B cell (primary cell): Measurements from ENCODE around the gene RRP12. TPM values are rescaled to one million over a fixed set of nuclear protein-coding genes. Genes with fewer than 3 reads are reported as not detected.

ENCODE experiments used
- ATAC-seq: fragments of 200-7000 bp; cut with Tn5 transposase; one replicate; pipeline ENCODE4 v1.10.0; 2021; ENCODE audit warnings: low read depth, mild to moderate bottlenecking, moderate number of reproducible peaks, moderate library complexity
- CTCF ChIA-PET: fragments of 350-600 bp; sonication (Branson Sonifier 250); formaldehyde crosslinking; loops from one replicate; lab custom pipeline; 2021; ENCODE audit warnings: antibody characterized with exemption, inconsistent platforms; lab: Charles Lee
- POLR2A ChIA-PET: fragments of 350-600 bp; sonication (Branson Sonifier 250); formaldehyde crosslinking; loops from one replicate; lab custom pipeline; 2021; ENCODE audit warnings: antibody characterized with exemption; lab: Charles Lee
- DNase-seq: peaks from one replicate; pipeline ENCODE4 v3.0.0; 2013
- H2AFZ ChIP-seq: 2 replicates; pipeline ENCODE4 v1.6.1; 2012; ENCODE audit warnings: mild to moderate bottlenecking, low read depth, low read length; ENCODE audit not compliant: insufficient read depth, poor library complexity, severe bottlenecking
- H3K27ac ChIP-seq, 2 donors: 1 replicate in 1 of 2; 2 replicates in 1 of 2; pipeline ENCODE4 v1.5.1; 2012 to 2013; ENCODE audit warnings: low read length in 2 of 2, mild to moderate bottlenecking in 2 of 2, moderate library complexity in 1 of 2
- H3K27me3 ChIP-seq, 4 experiments: fragments of 200-600 bp in 1 of 4; sonication (generic) in 1 of 4; replicated peaks in 1 of 4; 1 replicate in 2 of 4; 2 replicates in 2 of 4; pipeline versions ENCODE4 v1.6.1 to v1.7.0; 2013 to 2016; ENCODE audit warnings: low read length in 3 of 4, mild to moderate bottlenecking in 2 of 4, mixed read lengths in 1 of 4, moderate library complexity in 1 of 4; ENCODE audit not compliant: insufficient read depth in 4 of 4, control insufficient read depth in 3 of 4; ENCODE audit errors: control extremely low read depth in 1 of 4
- H3K36me3 ChIP-seq, 2 experiments: replicated peaks in 1 of 2; 1 replicate in 1 of 2; 2 replicates in 1 of 2; pipeline versions ENCODE4 v1.6.1 to v1.7.1; 2013; ENCODE audit warnings: low read length in 1 of 2; ENCODE audit not compliant: insufficient read depth in 2 of 2, control insufficient read depth in 1 of 2; ENCODE audit errors: control extremely low read depth in 1 of 2, extremely low read depth in 1 of 2
- H3K4me1 ChIP-seq, 2 donors: fragments of 200-600 bp in 1 of 2; sonication (generic) in 1 of 2; 1 replicate in 1 of 2; 2 replicates in 1 of 2; pipeline versions ENCODE4 v1.5.1 to v1.6.1; 2013 to 2017; ENCODE audit warnings: low read length in 2 of 2; ENCODE audit not compliant: control insufficient read depth in 2 of 2, insufficient read depth in 2 of 2
- H3K4me2 ChIP-seq: replicated peaks from 2 replicates; pipeline ENCODE3; 2012; ENCODE audit warnings: mild to moderate bottlenecking, low read depth, low read length; ENCODE audit not compliant: poor library complexity, severe bottlenecking
- H3K4me3 ChIP-seq, 5 experiments: fragments of 200-600 bp in 1 of 5; sonication (generic) in 1 of 5; 1 replicate in 3 of 5; 2 replicates in 2 of 5; pipeline versions ENCODE4 v1.5.1 to v1.7.0; 2011 to 2016; ENCODE audit warnings: low read length in 4 of 5, mild to moderate bottlenecking in 4 of 5, low read depth in 2 of 5, control low read depth in 1 of 5, moderate library complexity in 1 of 5; ENCODE audit not compliant: insufficient read depth in 1 of 5; ENCODE audit errors: control extremely low read depth in 1 of 5, extremely low read depth in 1 of 5
- H3K79me2 ChIP-seq: fragments of 200-600 bp; sonication (generic); one replicate; pipeline ENCODE4 v1.6.0; 2016; ENCODE audit warnings: low read length; ENCODE audit not compliant: control insufficient read depth, insufficient read depth
- H3K9ac ChIP-seq: fragments of 200-600 bp; sonication (generic); 2 replicates; pipeline ENCODE4 v1.6.1; 2017; ENCODE audit warnings: mild to moderate bottlenecking, low read length, moderate library complexity
- H3K9me3 ChIP-seq, 3 donors: one replicate each; pipeline versions ENCODE4 v1.6.1 to v1.7.1; 2013; ENCODE audit warnings: low read length in 2 of 3; ENCODE audit not compliant: control insufficient read depth in 2 of 3, insufficient read depth in 1 of 3; ENCODE audit errors: control extremely low read depth in 1 of 3
- H4K20me1 ChIP-seq: 2 replicates; pipeline ENCODE4 v1.6.0; 2012; ENCODE audit warnings: mild to moderate bottlenecking, low read length; ENCODE audit not compliant: insufficient read depth, control insufficient read depth, poor library complexity, severe bottlenecking
- H3K27ac Mint-ChIP-seq: one replicate; pipeline ENCODE4 v1.8.0; 2021; ENCODE audit warnings: mixed read lengths
- H3K27me3 Mint-ChIP-seq: one replicate; pipeline ENCODE4 v1.8.0; 2021; ENCODE audit warnings: mixed read lengths
- H3K4me1 Mint-ChIP-seq: one replicate; pipeline ENCODE4 v1.8.0; 2021; ENCODE audit warnings: mixed read lengths
- H3K4me3 Mint-ChIP-seq: one replicate; pipeline ENCODE4 v1.8.0; 2021; ENCODE audit warnings: mixed read lengths
- H3K9me3 Mint-ChIP-seq: one replicate; pipeline ENCODE4 v1.8.0; 2022; ENCODE audit warnings: mixed read lengths; ENCODE audit not compliant: insufficient read depth
- EZH2 ChIP-seq: IDR thresholded peaks from 2 replicates; pipeline ENCODE4 v1.6.1; 2012; ENCODE audit warnings: borderline replicate concordance, low read depth, mild to moderate bottlenecking, moderate library complexity, low read length; ENCODE audit not compliant: insufficient read depth, poor library complexity, severe bottlenecking
- WGBS: methylation state at CpG from one replicate; pipeline ENCODE4 v1.1.5; 2013; ENCODE audit warnings: missing lambda C conversion rate; ENCODE audit not compliant: insufficient coverage; 5-methylcytosine and 5-hydroxymethylcytosine counted together
- intact Hi-C: fragments of 100-400 bp; cut with micrococcal nuclease; formaldehyde crosslinking; loops from one replicate; pipeline ENCODE4 v1.10.0; 2022
- polyA plus RNA-seq: library from polyadenylated mRNA; depleted of rRNA; stranded (reverse); fragments of >200 nt; gene quantifications from 2 replicates; pipeline ENCODE4 v1.2.3, GENCODE V29; 2012
- total RNA-seq, 2 donors: library from RNA; stranded (reverse); fragments of 120-200 nt in 1 of 2; gene quantifications; 1 replicate in 1 of 2; 2 replicates in 1 of 2; pipeline versions ENCODE4 v1.2.3 to v1.2.4, GENCODE V29; 2013 to 2022
- TF ChIP-seq, protein P1 (sequence below): fragments of 200-600 bp; IDR thresholded peaks from one replicate; pipeline ENCODE4 v1.8.0; 2022; ENCODE audit warnings: antibody characterized with exemption, mild to moderate bottlenecking

Gene RRP12
- total and polyA plus RNA-seq, 2 donors (not counting 1 experiment from before 2014, with no cell fraction given): 19.3 to 35.7 TPM

DNA sequence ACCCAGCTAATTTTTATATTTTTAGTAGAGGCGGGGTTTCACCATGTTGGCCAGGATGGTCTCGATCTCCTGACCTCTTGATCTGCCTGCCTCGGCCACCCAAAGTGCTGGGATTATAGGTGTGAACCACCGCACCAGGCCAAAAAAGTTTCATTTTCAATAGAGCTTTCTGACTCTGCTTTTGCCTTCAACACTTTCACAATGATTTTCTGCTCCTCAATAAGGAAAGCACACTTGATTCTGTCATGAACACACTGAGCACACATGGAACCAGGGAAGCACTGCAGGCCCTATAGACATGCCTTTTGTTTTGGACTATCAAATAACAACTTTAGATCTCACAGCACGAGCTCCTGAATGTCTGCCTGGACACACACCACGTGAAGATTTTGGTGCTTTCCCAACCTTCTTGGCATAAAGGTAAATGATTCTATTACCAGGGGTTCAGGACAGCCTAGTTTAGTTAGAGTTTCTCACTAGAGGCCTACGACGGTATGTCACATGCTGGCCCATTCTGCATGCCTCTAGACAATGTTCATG is 8.0 kb downstream of the RRP12 start:
- Mint-ChIP-seq H3K4me1 (no peaks in the 10 kb centered on the region), H3K4me3 (no peak overlapping the region), H3K9me3 (no peaks in the 10 kb centered on the region), H3K27me3 (no peaks in the 10 kb centered on the region), H3K27ac (no peak overlapping the region)
- ChIA-PET POLR2A (no interaction called here), CTCF (no interaction called here)
- no peak overlapping the region for H2AFZ ChIP-seq
- H3K27ac ChIP-seq: no peak overlapping the region
- no peaks in the 10 kb centered on the region for H3K4me1 ChIP-seq
- H4K20me1 ChIP-seq: no peaks in the 10 kb centered on the region
- no peaks in the 10 kb centered on the region for H3K9me3 ChIP-seq
- H3K36me3 ChIP-seq: peaks cover 15 to 53% of the 10 kb centered on the region in 2 experiments
- no peak overlapping the region for H3K4me3 ChIP-seq
- no peak overlapping the region for H3K9ac ChIP-seq
- H3K79me2 ChIP-seq: peaks cover 7% of the 10 kb centered on the region
- no peak overlapping the region for H3K4me2 ChIP-seq
- DNase-seq (no peak), ATAC-seq (no peak)
- 75% methylated on average over 6 of the region's 8 CpGs for WGBS
- intact Hi-C loops: no loop called here
- no peaks in the 10 kb centered on the region for H3K27me3 ChIP-seq
- TF ChIP-seq, protein P1, sequence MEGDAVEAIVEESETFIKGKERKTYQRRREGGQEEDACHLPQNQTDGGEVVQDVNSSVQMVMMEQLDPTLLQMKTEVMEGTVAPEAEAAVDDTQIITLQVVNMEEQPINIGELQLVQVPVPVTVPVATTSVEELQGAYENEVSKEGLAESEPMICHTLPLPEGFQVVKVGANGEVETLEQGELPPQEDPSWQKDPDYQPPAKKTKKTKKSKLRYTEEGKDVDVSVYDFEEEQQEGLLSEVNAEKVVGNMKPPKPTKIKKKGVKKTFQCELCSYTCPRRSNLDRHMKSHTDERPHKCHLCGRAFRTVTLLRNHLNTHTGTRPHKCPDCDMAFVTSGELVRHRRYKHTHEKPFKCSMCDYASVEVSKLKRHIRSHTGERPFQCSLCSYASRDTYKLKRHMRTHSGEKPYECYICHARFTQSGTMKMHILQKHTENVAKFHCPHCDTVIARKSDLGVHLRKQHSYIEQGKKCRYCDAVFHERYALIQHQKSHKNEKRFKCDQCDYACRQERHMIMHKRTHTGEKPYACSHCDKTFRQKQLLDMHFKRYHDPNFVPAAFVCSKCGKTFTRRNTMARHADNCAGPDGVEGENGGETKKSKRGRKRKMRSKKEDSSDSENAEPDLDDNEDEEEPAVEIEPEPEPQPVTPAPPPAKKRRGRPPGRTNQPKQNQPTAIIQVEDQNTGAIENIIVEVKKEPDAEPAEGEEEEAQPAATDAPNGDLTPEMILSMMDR: no peak
- TF ChIP-seq EZH2: no peak

DNA sequence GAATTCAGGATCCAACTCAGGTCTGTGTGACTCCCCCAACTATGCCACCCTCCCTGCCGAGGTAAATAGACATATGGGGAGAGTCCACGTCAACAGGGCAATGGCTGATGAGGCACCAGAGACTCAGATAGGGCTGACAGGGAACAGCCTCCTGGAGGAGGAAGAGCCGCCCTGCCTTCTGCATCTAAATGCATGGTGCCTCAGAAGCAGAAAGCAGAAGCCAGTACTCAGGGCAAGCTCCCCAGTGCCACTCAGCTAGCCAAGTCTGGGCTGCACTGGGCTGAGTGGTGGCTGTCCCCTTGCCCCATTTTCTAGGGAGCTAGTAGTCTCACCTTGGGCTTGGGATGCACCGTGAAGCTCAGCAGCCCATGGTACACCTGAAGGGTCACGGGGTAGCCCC is 11.0 kb downstream of the RRP12 start:
- ATAC-seq (no peak), DNase-seq (no peak)
- no peaks in the 10 kb centered on the region for H4K20me1 ChIP-seq
- H3K27ac ChIP-seq: no peak overlapping the region
- H3K4me3 ChIP-seq: no peak overlapping the region
- Mint-ChIP-seq H3K4me1 (no peaks in the 10 kb centered on the region), H3K27ac (no peak overlapping the region), H3K9me3 (no peaks in the 10 kb centered on the region), H3K27me3 (no peaks in the 10 kb centered on the region), H3K4me3 (no peak overlapping the region)
- CTCF ChIA-PET: no interaction called here
- H3K9ac ChIP-seq: no peak overlapping the region
- no peaks in the 10 kb centered on the region for H3K4me1 ChIP-seq
- no peak overlapping the region for H2AFZ ChIP-seq
- H3K27me3 ChIP-seq: no peaks in the 10 kb centered on the region
- POLR2A ChIA-PET: no interaction called here
- H3K4me2 ChIP-seq: no peak overlapping the region
- WGBS: 100% methylated on average over 5 of the region's 5 CpGs
- H3K9me3 ChIP-seq: no peaks in the 10 kb centered on the region
- H3K79me2 ChIP-seq: no peaks in the 10 kb centered on the region
- no peak for TF ChIP-seq EZH2
- TF ChIP-seq, protein P1: no peak
- intact Hi-C loops: no loop called here
- peaks cover 16 to 52% of the 10 kb centered on the region in 2 experiments for H3K36me3 ChIP-seq
